GM21786 (cell line): Measurements from ENCODE around the gene CCR6.
A peak's percentile ranks its signal among the peaks of the same experiment; 100 is the strongest.
"Not testable (repeated sequence)": the region's sequence is repeated elsewhere in the genome, so short reads cannot be mapped to it uniquely, and the experiment has no call there.

Experiments used
- ATAC-seq: cut with Tn5 transposase; IDR thresholded peaks from one replicate; pipeline ENCODE4 v1.9.1; 2021; ENCODE audit not compliant: unreplicated experiment

CCR6 gene

GRCh38 chr6:167122827-167123657 lies at the start of gene CCR6:
TSS of gene CCR6 (plus strand) at chr6:167123096. CDS start at chr6:167136135, 13,039 bp downstream.
- peak; percentile 24 for ATAC-seq

- no peak for ATAC-seq
Observed at GRCh38 chr6:167073679-167074274, 49.1 kb upstream of the CCR6 start.

- no peak for ATAC-seq
Observed at GRCh38 chr6:167077241-167077932, 45.5 kb upstream of the CCR6 start.

GRCh38 chr6:167078745-167079144 lies 44.2 kb upstream of the CCR6 start:
- no peak for ATAC-seq

GRCh38 chr6:167079853-167080297 lies 43.0 kb upstream of the CCR6 start:
- peak; percentile 99 for ATAC-seq

- no peak for ATAC-seq
Observed at GRCh38 chr6:167087857-167088354, 35.0 kb upstream of the CCR6 start.

GRCh38 chr6:167088741-167089140 lies 34.2 kb upstream of the CCR6 start:
- ATAC-seq = not testable (repeated sequence)

GRCh38 chr6:167089243-167090142 lies 33.4 kb upstream of the CCR6 start:
- ATAC-seq = no peak

- no peak for ATAC-seq
Observed at GRCh38 chr6:167090171-167090570, 32.7 kb upstream of the CCR6 start.

- ATAC-seq = no peak
Observed at GRCh38 chr6:167091026-167091804, 31.7 kb upstream of the CCR6 start.

- ATAC-seq = no peak
Observed at GRCh38 chr6:167091805-167092107, 31.1 kb upstream of the CCR6 start.

- ATAC-seq = no peak
Observed at GRCh38 chr6:167092672-167093339, 30.1 kb upstream of the CCR6 start.

- no peak for ATAC-seq
Observed at GRCh38 chr6:167093406-167093921, 29.4 kb upstream of the CCR6 start.

GRCh38 chr6:167093922-167094432 lies 28.9 kb upstream of the CCR6 start:
- peak; percentile 37 for ATAC-seq

- ATAC-seq = peak; percentile 16
Observed at GRCh38 chr6:167094436-167094819, 28.5 kb upstream of the CCR6 start.

GRCh38 chr6:167094820-167095637 lies 27.9 kb upstream of the CCR6 start:
- peak; percentile 43 for ATAC-seq

GRCh38 chr6:167095888-167096287 lies 27.0 kb upstream of the CCR6 start:
- no peak for ATAC-seq

- ATAC-seq = no peak
Observed at GRCh38 chr6:167096991-167097390, 25.9 kb upstream of the CCR6 start.
